Esophagus muscularis mucosa (tissue), 3 donors: Measurements from ENCODE around the gene ISG20.

Experiments used
- CTCF ChIP-seq, 3 experiments: fragments of 200-600 bp in 2 of 3; fragments of 450-650 bp in 1 of 3; sonication (generic) in 2 of 3; IDR thresholded peaks; one replicate each; pipeline ENCODE4 v1.5.1; 2017 to 2019; ENCODE audit warnings: antibody characterized with exemption in 3 of 3, mild to moderate bottlenecking in 2 of 3, moderate library complexity in 1 of 3
- POLR2A ChIP-seq: fragments of 450-650 bp; IDR thresholded peaks from one replicate; pipeline ENCODE4 v1.6.1; 2017; ENCODE audit warnings: antibody characterized with exemption, moderate library complexity, mild to moderate bottlenecking, low read depth

GRCh38 chr15:88702983-88703382 is 64.2 kb downstream of the ISG20 start:
- TF ChIP-seq POLR2A (no peak), CTCF (IDR thresholded peaks at IDR 0.05) (no peak)
